Fibroblast of pulmonary artery (primary cell): Measurements from ENCODE around the gene PANK1.

Experiments used
- DNase-seq: peaks from one replicate; pipeline ENCODE4 v3.0.0-alpha.2; 2010; ENCODE audit warnings: low read depth
- H3K4me3 ChIP-seq: replicated peaks from 2 replicates; pipeline ENCODE4 v1.5.1; 2011; ENCODE audit warnings: low read depth, mild to moderate bottlenecking, control low read depth, low read length, moderate library complexity
- TF ChIP-seq, protein P1 (sequence below): IDR thresholded peaks from 2 replicates; pipeline ENCODE4 v1.5.1; 2011; ENCODE audit warnings: mild to moderate bottlenecking, control low read depth, low read length, inconsistent platforms; ENCODE audit errors: missing control alignments

PANK1 gene

DNA sequence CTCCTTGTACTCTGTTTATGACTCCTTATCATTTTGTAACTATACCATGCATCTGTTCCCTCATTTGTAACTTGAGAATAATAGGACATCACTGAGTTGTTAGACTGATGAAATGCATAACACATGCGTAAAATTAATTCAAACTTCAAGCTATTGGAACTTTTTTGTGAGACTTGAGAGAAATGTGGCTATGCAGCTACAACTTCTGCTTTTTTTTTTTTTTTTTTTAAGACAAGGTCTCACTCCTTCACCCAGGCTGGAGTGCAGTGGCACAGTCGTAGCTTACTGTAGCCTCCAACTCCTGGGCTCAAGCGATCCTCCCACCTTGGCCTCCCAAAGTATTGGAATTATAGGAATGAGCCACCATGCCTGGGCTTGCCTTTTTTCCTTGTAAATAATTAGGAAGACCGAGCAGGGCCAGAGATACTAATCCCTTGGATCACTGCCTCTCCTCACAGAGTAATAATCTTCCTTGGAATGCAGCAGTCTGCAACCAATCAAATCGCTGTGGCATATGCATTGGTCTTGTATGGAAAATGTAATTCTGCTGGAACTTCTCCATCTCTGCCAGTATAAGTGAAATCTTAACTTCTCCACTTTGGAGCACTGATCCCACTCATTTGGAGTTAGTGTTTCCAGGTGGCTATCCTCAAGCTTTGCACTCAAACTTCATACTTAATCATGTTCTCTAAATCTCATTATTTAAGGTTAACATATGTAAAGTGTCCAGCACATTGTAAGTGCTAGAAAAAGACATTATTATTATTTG, 2.0 kb upstream of the PANK1 start:
- no peak overlapping the region for H3K4me3 ChIP-seq
- DNase-seq, result no peak
- TF ChIP-seq, protein P1, sequence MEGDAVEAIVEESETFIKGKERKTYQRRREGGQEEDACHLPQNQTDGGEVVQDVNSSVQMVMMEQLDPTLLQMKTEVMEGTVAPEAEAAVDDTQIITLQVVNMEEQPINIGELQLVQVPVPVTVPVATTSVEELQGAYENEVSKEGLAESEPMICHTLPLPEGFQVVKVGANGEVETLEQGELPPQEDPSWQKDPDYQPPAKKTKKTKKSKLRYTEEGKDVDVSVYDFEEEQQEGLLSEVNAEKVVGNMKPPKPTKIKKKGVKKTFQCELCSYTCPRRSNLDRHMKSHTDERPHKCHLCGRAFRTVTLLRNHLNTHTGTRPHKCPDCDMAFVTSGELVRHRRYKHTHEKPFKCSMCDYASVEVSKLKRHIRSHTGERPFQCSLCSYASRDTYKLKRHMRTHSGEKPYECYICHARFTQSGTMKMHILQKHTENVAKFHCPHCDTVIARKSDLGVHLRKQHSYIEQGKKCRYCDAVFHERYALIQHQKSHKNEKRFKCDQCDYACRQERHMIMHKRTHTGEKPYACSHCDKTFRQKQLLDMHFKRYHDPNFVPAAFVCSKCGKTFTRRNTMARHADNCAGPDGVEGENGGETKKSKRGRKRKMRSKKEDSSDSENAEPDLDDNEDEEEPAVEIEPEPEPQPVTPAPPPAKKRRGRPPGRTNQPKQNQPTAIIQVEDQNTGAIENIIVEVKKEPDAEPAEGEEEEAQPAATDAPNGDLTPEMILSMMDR, result no peak

DNA sequence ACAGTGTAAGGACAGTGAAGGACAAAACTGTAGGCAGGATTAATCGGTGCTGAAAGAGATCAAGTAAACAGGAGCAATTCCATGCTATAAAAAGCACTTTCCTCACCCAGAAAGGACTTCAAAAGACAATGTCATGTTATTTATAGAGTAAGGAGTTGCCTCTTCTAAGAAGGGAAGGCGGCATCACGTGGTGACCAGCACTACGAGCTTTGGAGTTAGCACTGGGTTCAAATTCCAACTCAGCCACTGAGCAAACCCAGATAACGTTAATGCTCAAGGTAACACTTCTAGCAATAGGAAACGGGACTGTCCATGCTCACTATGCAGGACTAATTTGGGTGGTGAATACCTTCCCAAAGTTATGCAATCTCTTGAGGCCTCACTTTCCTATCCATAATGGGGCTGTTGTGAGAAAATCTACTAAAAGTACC, 715 bp upstream of the PANK1 start:
- no peak for DNase-seq
- H3K4me3 ChIP-seq, result peak overlapping the region; percentile 75
- TF ChIP-seq, protein P1, result no peak

DNA sequence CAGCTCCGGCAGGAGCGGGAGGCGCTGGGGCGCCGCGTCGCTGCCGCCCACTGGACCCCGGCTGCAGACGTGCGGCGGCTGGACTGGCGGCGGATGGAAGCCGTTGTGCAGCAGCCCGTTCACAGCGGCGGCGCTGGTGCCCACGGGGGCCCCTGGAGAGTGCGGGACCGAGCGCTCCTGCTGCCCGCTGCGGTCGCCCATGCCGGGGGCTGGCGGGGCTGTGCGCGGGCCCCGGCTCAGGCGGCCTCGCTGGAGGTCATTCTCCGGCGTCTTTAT, 413 bp downstream of the PANK1 start:
- DNase-seq, result no peak
- TF ChIP-seq, protein P1, result no peak
- peak overlapping the region; percentile 75 for H3K4me3 ChIP-seq

DNA sequence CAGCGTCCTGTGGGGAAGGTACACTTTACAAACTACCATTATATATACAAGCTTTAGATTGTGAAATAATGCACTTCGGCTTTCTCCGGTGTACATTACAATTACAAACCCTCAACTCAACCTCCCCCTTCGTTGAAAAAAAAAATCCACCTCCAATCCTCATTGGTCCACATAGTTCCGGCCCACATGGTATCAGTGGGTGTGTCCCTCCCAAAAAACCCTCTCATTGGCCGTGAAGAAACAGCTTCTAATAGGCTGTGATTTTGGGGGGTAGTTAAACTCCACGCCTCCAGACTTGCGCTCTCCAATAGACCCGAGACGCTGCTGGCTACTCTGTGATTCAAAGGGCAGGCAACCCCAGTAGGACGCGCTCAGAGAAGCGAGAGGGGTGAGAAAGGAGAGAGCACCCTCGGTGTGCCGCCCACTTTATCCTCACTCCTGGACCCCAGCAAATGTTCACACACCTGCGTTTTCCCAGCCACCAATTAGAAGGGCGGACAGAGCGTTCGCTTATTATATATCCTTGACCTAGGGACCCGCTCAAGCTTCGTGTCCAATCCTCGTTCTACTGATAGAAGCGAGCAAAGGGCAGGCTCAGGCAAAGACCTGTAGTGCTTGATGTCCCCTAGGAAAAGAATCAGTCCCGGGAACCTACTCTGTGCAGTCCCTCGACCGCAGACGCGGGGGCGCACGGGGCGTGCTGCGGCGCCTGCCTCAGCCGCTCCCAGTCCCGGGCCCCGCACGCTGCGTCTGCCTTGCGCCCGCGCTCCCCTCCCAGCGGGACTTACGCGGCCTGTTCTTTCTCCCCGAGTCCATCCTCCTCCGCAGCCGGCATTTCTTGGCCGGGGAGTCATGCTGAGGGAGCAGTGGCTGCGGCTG, 991 bp downstream of the PANK1 start:
- DNase-seq, result peak; percentile 96
- TF ChIP-seq, protein P1, result no peak
- peak overlapping the region; percentile 75 for H3K4me3 ChIP-seq

DNA sequence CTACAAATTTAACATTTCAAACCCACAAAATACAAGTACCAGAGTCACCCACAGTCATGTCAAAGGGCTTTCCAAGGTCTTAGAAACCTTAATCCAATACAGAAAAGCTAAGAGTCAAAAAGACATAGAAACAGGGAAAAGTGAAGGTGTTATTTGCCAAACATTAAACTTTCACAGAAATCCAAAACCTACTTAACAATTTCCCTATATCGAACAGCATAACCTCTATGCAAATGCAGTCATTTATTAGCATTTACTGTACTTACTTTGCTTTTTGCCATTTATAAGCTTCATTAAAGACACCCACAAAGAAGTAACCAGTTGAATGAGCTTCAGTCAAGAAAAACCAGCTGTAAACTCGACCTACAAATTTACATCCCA, 1.6 kb downstream of the PANK1 start:
- TF ChIP-seq, protein P1, result no peak
- H3K4me3 ChIP-seq, result peak overlapping the region; percentile 75
- DNase-seq, result no peak

DNA sequence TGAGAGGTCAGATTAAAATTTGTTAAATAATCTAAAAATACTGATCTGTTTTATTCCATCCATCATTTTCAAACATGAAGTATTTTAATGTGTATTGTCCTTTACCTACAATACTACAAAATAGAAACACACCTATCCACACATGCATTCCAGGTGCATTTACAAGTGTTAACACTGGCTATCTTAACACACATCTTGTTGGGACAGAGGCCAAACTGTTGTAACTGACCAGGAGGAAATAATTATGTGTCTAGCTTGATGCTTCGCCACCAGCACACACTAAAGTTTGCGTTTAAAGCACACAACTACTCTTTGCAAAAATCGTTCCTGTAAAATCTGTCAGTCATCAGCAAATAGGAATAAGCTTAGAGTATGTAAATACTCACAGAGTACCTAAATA, 2.8 kb downstream of the PANK1 start:
- no peak overlapping the region for H3K4me3 ChIP-seq
- TF ChIP-seq, protein P1, result no peak
- DNase-seq, result no peak
